LHCN-M2 (cell line): Measurements from ENCODE around the gene PIM3. TPM values are rescaled to one million over a fixed set of nuclear protein-coding genes. Genes with fewer than 3 reads are reported as not detected.
"Not testable (repeated sequence)": the region's sequence is repeated elsewhere in the genome, so short reads cannot be mapped to it uniquely, and the experiment has no call there.

Experiments used
- DNase-seq: peaks from one replicate; pipeline ENCODE4 v3.0.0-alpha.2; 2012; ENCODE audit warnings: low read depth
- total RNA-seq: library from RNA; depleted of rRNA; stranded (reverse); fragments of >200 nt; gene quantifications from 2 replicates; pipeline ENCODE4 v1.2.3, GENCODE V29; 2014

Gene PIM3
- total RNA-seq, 1 experiment from 2014 or later = 30.5 TPM

DNA sequence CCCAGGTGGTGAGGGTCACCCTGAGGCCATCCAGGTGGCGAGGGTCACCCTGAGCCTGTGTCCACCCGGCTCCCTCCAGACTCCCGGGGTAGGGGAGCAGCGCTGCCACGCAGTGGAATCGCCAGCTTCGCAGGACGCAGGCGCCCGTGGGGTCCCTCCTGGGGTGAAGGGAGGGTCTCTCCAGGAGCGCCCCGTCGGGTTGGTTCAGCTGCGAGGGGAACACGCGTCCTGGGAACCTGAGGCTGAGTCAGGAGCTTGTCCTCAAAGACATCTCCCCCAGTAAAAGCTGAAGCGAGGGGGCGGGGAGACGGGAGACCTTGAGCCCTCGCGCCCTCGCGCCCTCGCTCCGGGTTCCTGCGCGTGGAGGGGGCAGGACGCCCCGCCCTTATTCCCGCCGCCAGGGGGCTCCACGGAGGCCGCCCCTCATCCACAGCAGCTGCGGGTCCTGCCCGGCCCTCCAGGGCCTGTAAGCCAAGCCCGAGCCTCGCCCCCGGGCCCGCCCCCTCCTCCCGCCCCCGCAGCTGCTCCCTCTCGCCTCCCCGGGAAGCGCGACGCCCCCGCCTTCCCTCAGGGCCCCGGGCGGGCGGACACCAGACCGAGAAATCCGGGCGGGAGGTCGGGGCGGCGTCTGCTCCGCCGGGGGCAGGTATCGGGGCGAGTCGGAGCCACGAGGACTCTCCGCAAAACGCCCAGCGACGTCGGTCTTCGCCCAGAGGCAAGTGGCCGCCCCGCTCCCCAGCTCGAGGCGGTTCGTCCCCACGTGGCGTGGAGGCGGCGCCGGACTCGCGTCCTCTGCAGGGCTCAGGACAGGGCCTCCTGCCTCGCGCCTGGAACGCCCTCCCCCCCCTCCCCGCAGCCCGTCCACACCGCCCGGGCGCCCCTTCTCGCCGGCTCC, 22.8 kb downstream of the PIM3 start:
- no peak for DNase-seq

GRCh38 chr22:49986325-49986724, 25.8 kb downstream of the PIM3 start:
- no peak for DNase-seq

GRCh38 chr22:49989826-49990225, 29.3 kb downstream of the PIM3 start:
- not testable (repeated sequence) for DNase-seq

- DNase-seq = no peak
These were observed 30.6 kb downstream of the PIM3 start for GRCh38 chr22:49991167-49991566.

- no peak for DNase-seq
These were observed 31.4 kb downstream of the PIM3 start for GRCh38 chr22:49991907-49992533.

- DNase-seq = peak; percentile 14
These were observed 32.5 kb downstream of the PIM3 start for GRCh38 chr22:49992921-49993648.

- DNase-seq = no peak
These were observed 33.2 kb downstream of the PIM3 start for GRCh38 chr22:49993649-49994360.

- no peak for DNase-seq
These were observed 33.9 kb downstream of the PIM3 start for GRCh38 chr22:49994361-49995040.

DNA sequence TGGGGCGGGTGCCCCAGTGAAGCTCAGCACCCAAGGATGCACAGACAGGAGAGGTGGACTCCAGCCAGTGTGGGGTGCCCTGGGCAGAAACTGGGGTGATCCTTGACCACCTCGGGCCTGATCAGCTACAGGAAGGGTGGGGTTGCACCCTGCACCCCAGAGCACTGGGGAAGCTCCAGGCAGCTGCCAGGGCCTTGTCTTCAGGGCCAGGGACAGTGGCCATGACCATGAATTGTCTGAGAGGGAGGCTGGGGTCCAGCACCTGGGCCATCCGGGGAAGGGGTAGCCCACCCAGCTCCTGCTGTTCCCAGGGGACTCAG, 34.4 kb downstream of the PIM3 start:
- DNase-seq = no peak

DNA sequence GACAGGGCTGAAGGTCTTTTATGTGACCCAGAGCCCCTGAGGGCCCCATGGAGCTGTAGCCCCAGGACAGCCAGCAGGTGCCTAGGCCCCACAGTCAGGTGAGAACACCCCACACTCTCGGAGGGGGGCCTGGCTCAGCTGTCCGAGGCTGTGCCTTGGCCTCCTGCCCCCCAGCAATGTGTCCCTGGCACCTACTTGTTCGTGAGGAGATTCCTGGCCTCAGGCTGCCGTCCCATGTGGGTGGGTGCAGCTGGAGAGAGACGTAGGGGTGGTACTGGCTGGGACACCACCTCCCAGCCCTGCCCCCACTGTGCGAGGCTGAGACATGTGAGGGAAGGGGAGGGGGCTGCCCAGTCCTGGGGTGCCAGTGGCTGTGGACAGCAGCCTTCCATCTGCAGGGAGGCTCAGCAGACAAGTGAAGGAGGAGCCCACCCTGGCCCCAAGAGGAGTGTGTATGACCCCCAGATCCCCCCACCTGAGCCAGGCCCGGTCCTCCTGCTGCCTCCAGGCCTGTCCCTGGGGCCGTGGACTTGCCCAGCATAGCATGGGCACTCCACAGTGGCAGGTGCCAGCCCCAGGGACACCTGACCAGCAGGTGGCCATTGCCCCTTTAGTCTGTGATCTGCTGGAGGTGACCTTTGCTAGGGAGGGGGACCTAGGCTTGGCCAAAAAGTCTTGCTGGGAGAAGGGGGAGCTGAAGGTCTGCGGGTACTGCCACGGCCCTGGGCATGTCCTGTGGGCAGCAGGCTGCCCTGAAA, 35.0 kb downstream of the PIM3 start:
- no peak for DNase-seq

DNA sequence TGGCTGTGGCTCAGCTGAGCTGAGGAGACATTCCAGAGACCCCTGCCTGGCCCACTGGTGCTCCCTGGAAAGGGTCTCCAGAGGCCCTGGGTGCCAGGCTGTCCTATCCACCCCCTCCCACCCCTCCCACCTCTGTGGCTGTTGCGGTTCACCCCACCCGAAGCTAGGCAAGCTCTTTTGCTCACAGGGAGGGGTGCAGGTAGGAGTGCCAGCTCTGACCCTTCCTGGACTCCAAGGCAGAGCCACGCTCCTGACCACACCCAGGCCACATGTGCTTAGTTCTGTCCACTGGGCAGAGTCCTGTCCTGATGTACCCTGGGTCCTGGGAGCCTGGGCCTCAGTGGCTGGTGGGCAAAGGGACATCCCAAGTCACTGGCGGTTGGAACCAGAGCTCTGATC, 35.5 kb downstream of the PIM3 start:
- no peak for DNase-seq

GRCh38 chr22:49996518-49997250, 36.1 kb downstream of the PIM3 start:
- DNase-seq = no peak

DNA sequence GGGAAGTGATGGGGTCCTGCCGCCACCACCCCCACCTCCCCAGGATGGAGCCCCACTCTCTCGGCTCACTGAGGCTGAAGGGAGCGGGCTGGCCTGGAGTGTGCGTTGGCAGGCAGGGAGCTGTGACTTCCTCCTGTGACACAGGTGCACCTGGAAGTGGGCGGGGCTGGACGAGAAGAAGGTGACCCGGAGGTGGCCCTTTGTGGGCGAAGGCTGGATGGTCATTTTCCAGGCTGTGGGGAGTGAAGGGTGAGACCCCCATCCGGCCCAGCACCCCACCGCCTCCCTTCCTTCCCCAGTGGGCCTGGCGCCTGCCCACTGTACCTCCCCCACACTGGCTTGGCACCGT, 36.7 kb downstream of the PIM3 start:
- DNase-seq = no peak

- DNase-seq = no peak
These were observed 37.6 kb downstream of the PIM3 start for GRCh38 chr22:49997932-49998717.

DNA sequence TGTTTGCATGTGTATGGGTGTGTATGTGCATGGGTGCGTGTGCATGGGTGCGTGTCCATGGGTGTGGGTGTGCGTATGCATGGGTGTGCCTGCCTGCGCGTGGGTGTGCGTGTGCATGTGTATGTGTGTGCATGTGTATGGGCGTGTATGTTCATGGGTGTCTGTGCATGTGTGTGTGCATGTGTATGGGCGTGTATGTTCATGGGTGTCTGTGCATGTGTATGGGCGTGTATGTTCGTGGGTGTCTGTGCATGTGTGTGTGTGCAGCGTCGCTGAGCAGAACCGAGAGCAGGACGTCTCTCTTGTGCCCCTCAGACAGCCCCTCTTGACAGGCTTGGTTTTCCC, 38.1 kb downstream of the PIM3 start:
- DNase-seq = no peak

GRCh38 chr22:49999063-49999945, 38.7 kb downstream of the PIM3 start:
- DNase-seq = no peak

- DNase-seq = no peak
These were observed 39.5 kb downstream of the PIM3 start for GRCh38 chr22:49999946-50000586.
